Neuronal stem cell (in vitro differentiated cells): ENCODE results near the gene ADCY7.

Experiments used
- DNase-seq: peaks from one replicate; pipeline ENCODE4 v3.0.0-alpha.2; 2013; ENCODE audit warnings: low spot score
- H2AFZ ChIP-seq: one replicate; pipeline ENCODE4 v1.6.1; 2013; ENCODE audit warnings: mild to moderate bottlenecking, low read length, inconsistent platforms
- H2AK5ac ChIP-seq: 2 replicates; pipeline ENCODE4 v1.6.1; 2013; ENCODE audit warnings: low read depth, mild to moderate bottlenecking, inconsistent platforms, low read length, moderate library complexity, mixed read lengths
- H2BK120ac ChIP-seq: 2 replicates; pipeline ENCODE4 v1.6.1; 2013; ENCODE audit warnings: low read depth, mild to moderate bottlenecking, inconsistent platforms, low read length, moderate library complexity, mixed read lengths
- H2BK12ac ChIP-seq: one replicate; pipeline ENCODE4 v1.6.1; 2013; ENCODE audit warnings: low read length, inconsistent platforms
- H2BK15ac ChIP-seq: 2 replicates; pipeline ENCODE4 v1.6.1; 2013; ENCODE audit warnings: mild to moderate bottlenecking, low read length, inconsistent platforms, mixed read lengths
- H2BK5ac ChIP-seq: one replicate; pipeline ENCODE4 v1.6.1; 2013; ENCODE audit warnings: inconsistent platforms, mild to moderate bottlenecking, low read length, moderate library complexity
- H3K14ac ChIP-seq: one replicate; pipeline ENCODE4 v1.6.1; 2013; ENCODE audit warnings: low read length, inconsistent platforms
- H3K18ac ChIP-seq: 2 replicates; pipeline ENCODE4 v1.6.1; 2013; ENCODE audit warnings: low read length, inconsistent platforms
- H3K23ac ChIP-seq: 2 replicates; pipeline ENCODE4 v1.6.1; 2013; ENCODE audit warnings: low read depth, mild to moderate bottlenecking, mixed read lengths, low read length, inconsistent platforms; ENCODE audit not compliant: poor library complexity
- H3K27ac ChIP-seq: replicated peaks from 3 replicates; pipeline ENCODE4 v1.5.1; 2013; ENCODE audit warnings: low read length, inconsistent platforms
- H3K27me3 ChIP-seq, 3 experiments: 2 replicates each; pipeline ENCODE4 v1.6.1; 2013; ENCODE audit warnings: low read length in 3 of 3, mild to moderate bottlenecking in 2 of 3, inconsistent platforms in 1 of 3, low read depth in 1 of 3, mixed read lengths in 1 of 3, moderate library complexity in 1 of 3; ENCODE audit not compliant: control insufficient read depth in 3 of 3, insufficient read depth in 3 of 3
- H3K36me3 ChIP-seq, 2 donors: replicated peaks in 1 of 2; 2 replicates each; pipeline ENCODE4 v1.6.1; 2013; ENCODE audit warnings: low read length in 2 of 2; ENCODE audit not compliant: control insufficient read depth in 2 of 2, insufficient read depth in 2 of 2
- H3K4ac ChIP-seq: 2 replicates; pipeline ENCODE4 v1.6.1; 2013; ENCODE audit warnings: inconsistent platforms, mild to moderate bottlenecking, low read length, moderate library complexity
- H3K4me1 ChIP-seq, 2 donors: 1 replicate in 1 of 2; 2 replicates in 1 of 2; pipeline ENCODE4 v1.6.1; 2013; ENCODE audit warnings: low read length in 2 of 2, low read depth in 1 of 2; ENCODE audit not compliant: control insufficient read depth in 2 of 2, insufficient read depth in 1 of 2
- H3K4me2 ChIP-seq: one replicate; pipeline ENCODE4 v1.6.1; 2013; ENCODE audit warnings: mild to moderate bottlenecking, low read length, inconsistent platforms; ENCODE audit not compliant: insufficient read depth, poor library complexity, severe bottlenecking
- H3K4me3 ChIP-seq, 2 donors: 2 replicates each; pipeline ENCODE4 v1.5.1; 2013; ENCODE audit warnings: low read length in 2 of 2, mild to moderate bottlenecking in 2 of 2, inconsistent platforms in 1 of 2, moderate library complexity in 1 of 2
- H3K79me1 ChIP-seq: one replicate; pipeline ENCODE4 v1.6.1; 2013; ENCODE audit warnings: low read depth, mild to moderate bottlenecking, inconsistent platforms, low read length, moderate library complexity
- H3K9ac ChIP-seq: one replicate; pipeline ENCODE4 v1.6.1; 2013; ENCODE audit warnings: mild to moderate bottlenecking, low read depth, low read length, inconsistent platforms; ENCODE audit not compliant: poor library complexity
- H3K9me3 ChIP-seq, 2 donors: replicated peaks in 1 of 2; 2 replicates each; pipeline versions ENCODE3 to v1.6.1; 2013; ENCODE audit warnings: low read length in 2 of 2, mild to moderate bottlenecking in 2 of 2, inconsistent platforms in 1 of 2, low read depth in 1 of 2, mixed read lengths in 1 of 2, moderate library complexity in 1 of 2; ENCODE audit not compliant: control insufficient read depth in 2 of 2, insufficient read depth in 1 of 2
- H4K8ac ChIP-seq: one replicate; pipeline ENCODE4 v1.6.1; 2013; ENCODE audit warnings: low read depth, mild to moderate bottlenecking, inconsistent platforms, low read length, moderate library complexity
- H4K91ac ChIP-seq: one replicate; pipeline ENCODE4 v1.6.1; 2013; ENCODE audit warnings: low read length, low read depth, mild to moderate bottlenecking, inconsistent platforms; ENCODE audit not compliant: poor library complexity
- WGBS, 2 donors: extraction: QIAGEN DNeasy Blood & Tissue Kit; methylation state at CpG; one replicate each; pipeline ENCODE4 v1.1.7; 2013; ENCODE audit warnings: missing lambda C conversion rate in 2 of 2, mixed read lengths in 1 of 2; ENCODE audit not compliant: insufficient read length in 2 of 2, insufficient replicate concordance in 1 of 2; ENCODE audit errors: extremely low coverage in 2 of 2; 5-methylcytosine and 5-hydroxymethylcytosine counted together

The ADCY7 gene

GRCh38 chr16:50275428-50276325 lies 9.3 kb downstream of the ADCY7 start:
- no peak overlapping the region for H2BK120ac ChIP-seq
- no peak overlapping the region for H4K8ac ChIP-seq
- H3K4ac ChIP-seq, result no peak overlapping the region
- H3K36me3 ChIP-seq, result no peaks in the 10 kb centered on the region
- H3K4me3 ChIP-seq, result no peak overlapping the region
- no peak overlapping the region for H2AFZ ChIP-seq
- no peak overlapping the region for H3K23ac ChIP-seq
- H3K14ac ChIP-seq, result no peak overlapping the region
- WGBS, 2 donors, result no CpG with 5 or more reads among the region's 12 CpGs
- H3K9ac ChIP-seq, result no peak overlapping the region
- no peak overlapping the region for H2BK5ac ChIP-seq
- no peaks in the 10 kb centered on the region for H3K79me1 ChIP-seq
- H2AK5ac ChIP-seq, result no peak overlapping the region
- peak overlapping the region; percentile 54 for H3K18ac ChIP-seq
- H3K4me1 ChIP-seq, result no peaks in the 10 kb centered on the region
- no peak overlapping the region for H3K4me2 ChIP-seq
- no peak for DNase-seq
- no peak overlapping the region for H3K27ac ChIP-seq
- H2BK12ac ChIP-seq, result no peak overlapping the region
- no peaks in the 10 kb centered on the region for H3K9me3 ChIP-seq
- no peak overlapping the region for H2BK15ac ChIP-seq
- H3K27me3 ChIP-seq, result no peaks in the 10 kb centered on the region
- H4K91ac ChIP-seq, result no peak overlapping the region

DNA sequence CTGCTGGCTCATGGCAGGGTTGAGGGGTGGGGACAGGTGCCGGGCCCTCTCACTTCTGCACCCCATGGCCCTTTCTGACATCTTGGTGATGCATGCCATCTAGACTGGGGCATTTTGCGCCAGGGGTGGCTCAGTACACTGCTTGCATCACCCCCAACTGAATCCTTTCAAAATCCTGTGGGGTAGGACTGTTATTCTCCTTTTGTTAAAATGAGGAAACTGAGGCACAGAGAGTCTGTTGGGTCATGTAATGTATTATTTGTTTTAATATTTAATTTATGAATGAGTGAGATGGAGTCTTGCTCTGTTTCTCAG lies 9.9 kb downstream of the ADCY7 start:
- Histone ChIP-seq H3K14ac (no peak overlapping the region), H3K18ac (no peak overlapping the region), H2AK5ac (no peak overlapping the region), H2BK5ac (no peak overlapping the region), H3K4me2 (no peak overlapping the region), H4K91ac (no peak overlapping the region), H3K23ac (no peak overlapping the region), H2BK15ac (no peak overlapping the region), H2BK120ac (no peak overlapping the region), H2AFZ (no peak overlapping the region), H4K8ac (no peak overlapping the region), H3K9ac (no peak overlapping the region), H2BK12ac (no peak overlapping the region), H3K9me3 (no peaks in the 10 kb centered on the region), H3K36me3 (no peaks in the 10 kb centered on the region), H3K4me3 (no peak overlapping the region), H3K4ac (no peak overlapping the region), H3K27me3 (no peaks in the 10 kb centered on the region), H3K27ac (no peak overlapping the region), H3K4me1 (no peaks in the 10 kb centered on the region), H3K79me1 (no peaks in the 10 kb centered on the region)
- no peak for DNase-seq
- WGBS, 2 donors, result no CpG with 5 or more reads among the region's 2 CpGs

DNA sequence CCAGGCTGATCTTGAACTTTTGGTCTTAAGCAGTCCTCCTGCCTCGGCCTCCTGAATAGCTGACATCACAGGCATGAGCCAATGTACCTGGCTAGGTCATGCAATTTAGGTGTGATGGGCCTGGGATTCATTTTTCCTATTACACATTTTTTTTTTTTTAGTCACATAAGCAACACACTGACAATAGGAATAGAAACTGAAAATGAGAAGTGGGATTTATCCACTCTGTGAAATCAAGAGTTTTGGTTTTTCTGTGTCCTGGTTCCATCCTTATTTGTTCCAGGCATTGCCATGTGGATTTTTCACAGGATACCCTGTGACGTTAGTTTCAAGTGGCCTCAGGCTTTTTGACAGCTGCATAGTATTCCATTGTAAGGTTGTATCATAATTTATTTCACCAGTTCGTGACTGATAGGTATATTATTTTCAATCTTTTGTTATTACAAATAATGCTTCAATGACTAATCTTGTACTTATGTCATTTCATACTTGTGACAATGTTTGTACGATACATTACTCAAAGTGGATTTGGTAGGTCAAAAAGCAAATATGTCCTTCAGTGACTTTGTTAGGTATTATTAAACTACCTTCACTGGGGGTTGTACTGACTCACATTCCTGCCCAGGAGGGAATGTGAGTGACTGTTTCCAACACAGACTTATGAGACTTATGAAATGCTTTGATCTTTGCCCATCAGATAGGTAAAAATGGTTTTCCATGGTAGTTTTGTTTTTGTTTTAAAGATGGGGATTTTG lies 10.6 kb downstream of the ADCY7 start:
- no CpG with 5 or more reads among the region's 4 CpGs for WGBS, 2 donors

DNA sequence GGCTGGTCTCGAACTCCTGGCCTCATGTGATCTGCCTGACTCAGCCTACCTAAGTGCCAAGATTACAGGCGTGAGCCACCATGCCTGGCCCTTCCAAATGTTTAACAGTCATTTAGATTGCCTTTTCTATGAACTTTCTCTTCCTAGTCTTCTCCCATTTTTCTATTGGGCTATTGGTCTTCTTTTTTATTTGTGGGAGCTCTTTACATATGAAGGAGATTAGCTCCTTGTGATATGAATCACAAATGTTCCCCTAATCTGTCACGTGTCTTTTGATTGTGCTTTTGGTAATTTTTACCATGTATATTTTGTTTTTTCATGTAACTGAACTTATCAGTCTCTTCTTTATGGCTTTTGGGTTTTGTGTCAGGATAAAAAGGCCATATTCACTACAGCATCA lies 11.9 kb downstream of the ADCY7 start:
- Histone ChIP-seq H3K27me3 (no peaks in the 10 kb centered on the region), H3K4me1 (peaks cover 0 to 2% of the 10 kb centered on the region in 2 donors), H3K18ac (no peak overlapping the region), H2AFZ (no peak overlapping the region), H2BK12ac (no peak overlapping the region), H3K9ac (no peak overlapping the region), H2BK15ac (no peak overlapping the region), H4K91ac (no peak overlapping the region), H3K14ac (no peak overlapping the region), H3K79me1 (no peaks in the 10 kb centered on the region), H3K4me2 (no peak overlapping the region), H3K9me3 (no peaks in the 10 kb centered on the region), H3K4me3 (no peak overlapping the region), H3K36me3 (no peaks in the 10 kb centered on the region), H2AK5ac (no peak overlapping the region), H4K8ac (no peak overlapping the region), H2BK5ac (no peak overlapping the region), H3K4ac (no peak overlapping the region), H2BK120ac (no peak overlapping the region), H3K27ac (no peak overlapping the region), H3K23ac (no peak overlapping the region)
- no CpG with 5 or more reads among the region's 3 CpGs for WGBS, 2 donors
- DNase-seq, result no peak

More for the DNA sequence above, 10.6 kb downstream of the ADCY7 start:
- H3K36me3 ChIP-seq, result no peaks in the 10 kb centered on the region
- H4K91ac ChIP-seq, result no peak overlapping the region
- no peak overlapping the region for H3K4me3 ChIP-seq
- no peak overlapping the region for H2BK5ac ChIP-seq
- no peak overlapping the region for H4K8ac ChIP-seq
- H3K4me1 ChIP-seq, result no peaks in the 10 kb centered on the region
- no peak overlapping the region for H2BK12ac ChIP-seq
- no peak overlapping the region for H3K4ac ChIP-seq
- no peak overlapping the region for H3K23ac ChIP-seq
- H3K27me3 ChIP-seq, result no peaks in the 10 kb centered on the region
- no peaks in the 10 kb centered on the region for H3K79me1 ChIP-seq
- no peak overlapping the region for H2BK120ac ChIP-seq
- H2BK15ac ChIP-seq, result no peak overlapping the region
- H3K4me2 ChIP-seq, result no peak overlapping the region
- no peak overlapping the region for H3K27ac ChIP-seq
- no peak overlapping the region for H3K14ac ChIP-seq
- DNase-seq, result no peak
- no peak overlapping the region for H3K18ac ChIP-seq
- no peak overlapping the region for H2AK5ac ChIP-seq
- H2AFZ ChIP-seq, result no peak overlapping the region
- no peaks in the 10 kb centered on the region for H3K9me3 ChIP-seq
- H3K9ac ChIP-seq, result no peak overlapping the region
